DND-41 (cell line): Measurements from ENCODE around the gene RDH8.
"Not testable (repeated sequence)": the region's sequence is repeated elsewhere in the genome, so short reads cannot be mapped to it uniquely, and the experiment has no call there.

ENCODE experiments used
- ATAC-seq: fragments of 200-7000 bp; cut with Tn5 transposase; 3 replicates; pipeline ENCODE4 v1.9.1; 2021; ENCODE audit warnings: low read depth; ENCODE audit not compliant: insufficient read depth
- DNase-seq: peaks from one replicate; pipeline ENCODE4 v3.0.0-alpha.2; 2020
- H2AFZ ChIP-seq: 2 replicates; pipeline ENCODE4 v1.6.0; 2012; ENCODE audit warnings: low read depth, low read length
- H3K27ac ChIP-seq: 2 replicates; pipeline ENCODE4 v1.5.1; 2012; ENCODE audit warnings: low read length, inconsistent platforms
- H3K27me3 ChIP-seq: fragments of 200-600 bp; sonication (generic); 2 replicates; pipeline ENCODE4 v1.6.0; 2012; ENCODE audit warnings: low read length, mild to moderate bottlenecking, inconsistent platforms; ENCODE audit not compliant: insufficient read depth, poor library complexity
- H3K36me3 ChIP-seq: 2 replicates; pipeline ENCODE4 v1.5.1; 2012; ENCODE audit warnings: low read length, inconsistent platforms; ENCODE audit not compliant: insufficient read depth
- H3K4me1 ChIP-seq: 2 replicates; pipeline ENCODE4 v1.5.1; 2012; ENCODE audit warnings: mild to moderate bottlenecking, low read length; ENCODE audit not compliant: insufficient read depth
- H3K4me2 ChIP-seq: 2 replicates; pipeline ENCODE4 v1.6.0; 2012; ENCODE audit warnings: mild to moderate bottlenecking, moderate library complexity, low read length, inconsistent platforms; ENCODE audit not compliant: insufficient read depth
- H3K4me3 ChIP-seq, 2 experiments: fragments of 200-600 bp in 1 of 2; shearing (Covaris generic) in 1 of 2; 2 replicates each; pipeline ENCODE4 v1.5.1; 2012 to 2016; ENCODE audit warnings: inconsistent platforms in 2 of 2, low read length in 2 of 2, mild to moderate bottlenecking in 2 of 2, low read depth in 1 of 2, moderate library complexity in 1 of 2
- H3K79me2 ChIP-seq: 2 replicates; pipeline ENCODE4 v1.6.0; 2012; ENCODE audit warnings: low read length, inconsistent platforms; ENCODE audit not compliant: insufficient read depth
- H3K9ac ChIP-seq: 2 replicates; pipeline ENCODE4 v1.6.0; 2012; ENCODE audit warnings: low read depth, mild to moderate bottlenecking, inconsistent platforms, low read length, moderate library complexity
- H3K9me3 ChIP-seq: 2 replicates; pipeline ENCODE4 v1.5.1; 2012; ENCODE audit warnings: low read length, moderate library complexity, mild to moderate bottlenecking, inconsistent platforms; ENCODE audit not compliant: insufficient read depth, severe bottlenecking
- H4K20me1 ChIP-seq: 2 replicates; pipeline ENCODE4 v1.6.0; 2012; ENCODE audit warnings: low read length; ENCODE audit not compliant: insufficient read depth
- EZH2 ChIP-seq: IDR thresholded peaks from 3 replicates; pipeline ENCODE4 v1.6.1; 2012; ENCODE audit warnings: borderline replicate concordance, low read depth, mild to moderate bottlenecking, moderate library complexity, low read length, inconsistent platforms; ENCODE audit not compliant: severe bottlenecking
- TF ChIP-seq, protein P1 (sequence below): IDR thresholded peaks from 2 replicates; pipeline ENCODE4 v1.5.1; 2012; ENCODE audit warnings: borderline replicate concordance, low read length, moderate library complexity, mild to moderate bottlenecking; ENCODE audit not compliant: poor library complexity, severe bottlenecking; ENCODE audit errors: extremely low read depth

Gene RDH8

GRCh38 chr19:10019246-10019645, 6.0 kb downstream of the RDH8 start:
- Histone ChIP-seq H3K36me3 (no peaks in the 10 kb centered on the region), H3K9ac (no peak overlapping the region), H3K79me2 (no peaks in the 10 kb centered on the region), H3K4me2 (no peak overlapping the region), H3K4me1 (no peaks in the 10 kb centered on the region), H3K27me3 (no peaks in the 10 kb centered on the region), H4K20me1 (no peaks in the 10 kb centered on the region), H3K27ac (no peak overlapping the region), H3K9me3 (no peaks in the 10 kb centered on the region), H2AFZ (no peak overlapping the region), H3K4me3 (no peak overlapping the region)
- no peak for ATAC-seq
- TF ChIP-seq, protein P1, sequence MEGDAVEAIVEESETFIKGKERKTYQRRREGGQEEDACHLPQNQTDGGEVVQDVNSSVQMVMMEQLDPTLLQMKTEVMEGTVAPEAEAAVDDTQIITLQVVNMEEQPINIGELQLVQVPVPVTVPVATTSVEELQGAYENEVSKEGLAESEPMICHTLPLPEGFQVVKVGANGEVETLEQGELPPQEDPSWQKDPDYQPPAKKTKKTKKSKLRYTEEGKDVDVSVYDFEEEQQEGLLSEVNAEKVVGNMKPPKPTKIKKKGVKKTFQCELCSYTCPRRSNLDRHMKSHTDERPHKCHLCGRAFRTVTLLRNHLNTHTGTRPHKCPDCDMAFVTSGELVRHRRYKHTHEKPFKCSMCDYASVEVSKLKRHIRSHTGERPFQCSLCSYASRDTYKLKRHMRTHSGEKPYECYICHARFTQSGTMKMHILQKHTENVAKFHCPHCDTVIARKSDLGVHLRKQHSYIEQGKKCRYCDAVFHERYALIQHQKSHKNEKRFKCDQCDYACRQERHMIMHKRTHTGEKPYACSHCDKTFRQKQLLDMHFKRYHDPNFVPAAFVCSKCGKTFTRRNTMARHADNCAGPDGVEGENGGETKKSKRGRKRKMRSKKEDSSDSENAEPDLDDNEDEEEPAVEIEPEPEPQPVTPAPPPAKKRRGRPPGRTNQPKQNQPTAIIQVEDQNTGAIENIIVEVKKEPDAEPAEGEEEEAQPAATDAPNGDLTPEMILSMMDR = no peak
- no peak for TF ChIP-seq EZH2
- DNase-seq = no peak

- Histone ChIP-seq H3K9me3 (no peaks in the 10 kb centered on the region), H3K27ac (no peak overlapping the region), H3K36me3 (no peaks in the 10 kb centered on the region), H2AFZ (no peak overlapping the region), H3K4me2 (no peak overlapping the region), H4K20me1 (no peaks in the 10 kb centered on the region), H3K4me1 (no peaks in the 10 kb centered on the region), H3K4me3 (no peak overlapping the region), H3K27me3 (no peaks in the 10 kb centered on the region), H3K9ac (no peak overlapping the region), H3K79me2 (no peaks in the 10 kb centered on the region)
- DNase-seq (no peak), ATAC-seq (no peak)
- no peak for TF ChIP-seq EZH2
- TF ChIP-seq, protein P1 = no peak
Measured at GRCh38 chr19:10020851-10021250, 7.6 kb downstream of the RDH8 start.

DNA sequence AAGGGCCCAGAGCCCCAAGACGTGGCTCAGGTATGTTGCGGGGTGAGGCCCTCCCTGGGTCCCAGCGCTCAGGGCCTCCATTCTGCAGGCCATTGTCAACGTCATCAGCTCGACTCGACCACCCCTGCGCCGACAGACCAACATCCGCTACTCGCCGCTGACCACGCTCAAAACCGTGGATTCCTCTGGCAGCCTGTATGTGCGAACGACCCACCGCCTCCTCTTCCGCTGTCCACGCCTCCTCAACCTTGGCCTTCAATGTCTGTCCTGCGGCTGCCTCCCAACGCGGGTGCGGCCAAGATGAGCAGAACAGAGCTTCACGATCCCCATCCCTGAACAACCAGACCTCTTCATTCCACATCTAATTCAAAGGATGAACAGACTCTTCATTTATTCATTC, 8.2 kb downstream of the RDH8 start:
- Histone ChIP-seq H3K9ac (no peak overlapping the region), H3K9me3 (no peaks in the 10 kb centered on the region), H3K27me3 (peaks cover under 1% of the 10 kb centered on the region), H3K4me1 (no peaks in the 10 kb centered on the region), H3K4me3 (no peak overlapping the region), H3K79me2 (no peaks in the 10 kb centered on the region), H4K20me1 (no peaks in the 10 kb centered on the region), H3K4me2 (no peak overlapping the region), H3K36me3 (no peaks in the 10 kb centered on the region), H3K27ac (no peak overlapping the region), H2AFZ (no peak overlapping the region)
- DNase-seq (no peak), ATAC-seq (no peak)
- no peak for TF ChIP-seq EZH2
- TF ChIP-seq, protein P1 = no peak

- H3K27me3 ChIP-seq = peaks cover 4% of the 10 kb centered on the region
Measured at GRCh38 chr19:10021863-10022262, 8.6 kb downstream of the RDH8 start.

DNA sequence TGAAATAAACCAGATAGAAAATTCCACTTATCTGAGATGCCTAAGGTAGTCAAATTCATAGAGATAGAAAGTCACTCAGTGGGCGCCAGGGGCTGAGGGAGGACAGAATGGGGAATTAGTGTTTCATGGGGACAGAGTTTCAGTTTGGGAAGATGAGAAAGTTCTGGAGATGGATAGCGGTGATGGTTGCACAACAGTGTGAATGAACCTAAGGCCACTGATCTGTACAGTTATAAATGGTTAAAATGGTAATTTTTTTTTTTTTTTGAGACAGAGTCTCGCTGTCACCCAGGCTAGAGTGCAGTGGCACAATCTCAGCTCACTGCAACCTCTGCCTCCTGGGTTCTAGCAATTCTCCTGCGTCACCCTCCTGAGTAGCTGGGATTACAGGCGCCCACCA, 9.8 kb downstream of the RDH8 start:
- not testable (repeated sequence) for DNase-seq, H3K9me3 ChIP-seq, ATAC-seq, H3K4me3 ChIP-seq, H3K27ac ChIP-seq, H4K20me1 ChIP-seq, H3K79me2 ChIP-seq, H2AFZ ChIP-seq, H3K9ac ChIP-seq, H3K36me3 ChIP-seq, H3K4me1 ChIP-seq, H3K4me2 ChIP-seq
- H3K27me3 ChIP-seq = peaks cover 12% of the 10 kb centered on the region

More at GRCh38 chr19:10021863-10022262, 8.6 kb downstream of the RDH8 start:
- Histone ChIP-seq H4K20me1 (no peaks in the 10 kb centered on the region), H2AFZ (no peak overlapping the region), H3K79me2 (no peaks in the 10 kb centered on the region), H3K27ac (no peak overlapping the region), H3K4me2 (no peak overlapping the region), H3K9me3 (no peaks in the 10 kb centered on the region), H3K4me1 (no peaks in the 10 kb centered on the region), H3K36me3 (no peaks in the 10 kb centered on the region), H3K9ac (no peak overlapping the region), H3K4me3 (no peak overlapping the region)
- no peak for DNase-seq
- ATAC-seq = no peak
- TF ChIP-seq, protein P1 = no peak
- no peak for TF ChIP-seq EZH2
